OCI-LY3 (cell line): Measurements from ENCODE around the gene KRTAP19-6.

ENCODE experiments used
- EZH2phosphoT487 ChIP-seq: fragments of 200-600 bp; shearing (Covaris generic); IDR thresholded peaks from 2 replicates; pipeline ENCODE4 v1.6.1; 2018; ENCODE audit warnings: antibody characterized with exemption, mixed run types, low read depth
- TF ChIP-seq, protein P1 (sequence below): fragments of 200-600, 300-600 bp; sonication (generic); IDR thresholded peaks from 2 replicates; pipeline ENCODE4 v1.5.1; 2014; ENCODE audit warnings: antibody characterized with exemption, low read length, low read depth

DNA sequence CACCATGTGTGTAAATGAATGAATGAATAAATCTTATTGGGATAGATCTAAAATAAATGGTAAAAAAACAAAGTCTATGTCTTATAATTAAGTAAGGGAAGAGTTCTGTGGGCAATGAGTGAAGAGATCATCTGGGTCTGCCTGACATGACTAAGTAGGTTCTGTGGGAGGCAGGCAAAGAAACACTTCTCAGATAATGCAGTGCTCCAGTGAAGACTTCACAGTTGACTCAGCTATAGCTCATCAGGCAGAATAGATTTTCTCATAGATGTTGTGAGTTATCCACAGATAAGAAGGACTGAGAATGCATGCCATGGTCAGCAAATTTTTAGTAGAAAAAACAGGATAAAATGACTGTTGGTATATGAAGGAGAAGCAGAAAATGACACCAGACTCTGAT is 36.1 kb upstream of the KRTAP19-6 start:
- TF ChIP-seq, protein P1, sequence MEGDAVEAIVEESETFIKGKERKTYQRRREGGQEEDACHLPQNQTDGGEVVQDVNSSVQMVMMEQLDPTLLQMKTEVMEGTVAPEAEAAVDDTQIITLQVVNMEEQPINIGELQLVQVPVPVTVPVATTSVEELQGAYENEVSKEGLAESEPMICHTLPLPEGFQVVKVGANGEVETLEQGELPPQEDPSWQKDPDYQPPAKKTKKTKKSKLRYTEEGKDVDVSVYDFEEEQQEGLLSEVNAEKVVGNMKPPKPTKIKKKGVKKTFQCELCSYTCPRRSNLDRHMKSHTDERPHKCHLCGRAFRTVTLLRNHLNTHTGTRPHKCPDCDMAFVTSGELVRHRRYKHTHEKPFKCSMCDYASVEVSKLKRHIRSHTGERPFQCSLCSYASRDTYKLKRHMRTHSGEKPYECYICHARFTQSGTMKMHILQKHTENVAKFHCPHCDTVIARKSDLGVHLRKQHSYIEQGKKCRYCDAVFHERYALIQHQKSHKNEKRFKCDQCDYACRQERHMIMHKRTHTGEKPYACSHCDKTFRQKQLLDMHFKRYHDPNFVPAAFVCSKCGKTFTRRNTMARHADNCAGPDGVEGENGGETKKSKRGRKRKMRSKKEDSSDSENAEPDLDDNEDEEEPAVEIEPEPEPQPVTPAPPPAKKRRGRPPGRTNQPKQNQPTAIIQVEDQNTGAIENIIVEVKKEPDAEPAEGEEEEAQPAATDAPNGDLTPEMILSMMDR, result no peak
- TF ChIP-seq EZH2phosphoT487, result no peak
